NCI-H1092 (cell line): Measurements from ENCODE around the gene CES3.
A peak's percentile ranks its signal among the peaks of the same experiment; 100 is the strongest.

Experiments used
- DNase-seq: peaks from one replicate; lab custom pipeline; 2025; lab: John Stamatoyannopoulos, UW

Gene CES3

DNA sequence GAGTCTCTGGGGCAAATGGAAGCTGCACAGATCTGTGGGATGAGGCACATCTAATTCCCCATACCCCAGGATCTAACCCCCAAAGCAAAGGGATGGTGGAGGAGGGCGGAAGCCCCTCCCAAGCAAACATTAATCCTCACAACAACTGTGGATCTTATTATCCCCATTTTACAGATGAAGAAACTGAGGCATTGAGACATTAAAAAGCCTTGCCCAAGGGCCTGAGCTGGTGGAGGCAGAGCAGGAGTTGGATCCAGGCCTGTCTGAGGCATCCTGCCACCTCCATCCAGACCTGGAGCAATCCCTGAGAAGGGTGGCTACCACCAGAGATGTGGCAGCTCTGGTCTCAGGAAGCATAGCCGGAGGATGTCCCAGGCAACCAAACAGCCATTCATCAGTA, 50.2 kb downstream of the CES3 start:
- no peak for DNase-seq

DNA sequence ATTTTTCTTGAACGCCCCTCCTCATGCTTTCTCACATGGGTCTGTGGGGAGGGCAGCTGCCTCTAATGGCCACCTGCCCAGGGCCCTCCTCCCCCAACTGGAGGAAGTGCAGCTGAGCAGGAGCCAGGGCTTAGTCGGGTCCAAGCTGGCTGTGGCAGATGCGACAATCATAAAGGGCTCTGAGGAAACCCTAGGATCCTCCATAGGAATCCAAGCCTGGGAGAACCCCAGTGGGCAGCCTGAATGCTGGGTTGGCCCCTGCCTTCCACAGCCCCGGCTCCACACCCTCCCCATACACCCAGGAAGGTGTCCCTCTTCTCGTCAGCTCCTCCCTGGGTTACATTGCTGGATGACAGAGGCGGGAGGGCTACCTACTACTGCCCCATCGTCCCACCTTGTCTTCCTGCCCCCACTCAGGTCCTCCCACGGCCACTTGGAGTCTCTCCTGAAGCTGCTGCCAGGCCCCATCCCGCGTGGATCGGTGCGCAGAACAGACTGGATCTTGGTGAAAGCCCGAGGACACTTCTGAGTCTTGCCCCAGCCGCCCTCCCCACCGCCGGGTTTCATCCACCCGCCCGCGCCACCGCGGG, 52.3 kb downstream of the CES3 start:
- no peak for DNase-seq

DNA sequence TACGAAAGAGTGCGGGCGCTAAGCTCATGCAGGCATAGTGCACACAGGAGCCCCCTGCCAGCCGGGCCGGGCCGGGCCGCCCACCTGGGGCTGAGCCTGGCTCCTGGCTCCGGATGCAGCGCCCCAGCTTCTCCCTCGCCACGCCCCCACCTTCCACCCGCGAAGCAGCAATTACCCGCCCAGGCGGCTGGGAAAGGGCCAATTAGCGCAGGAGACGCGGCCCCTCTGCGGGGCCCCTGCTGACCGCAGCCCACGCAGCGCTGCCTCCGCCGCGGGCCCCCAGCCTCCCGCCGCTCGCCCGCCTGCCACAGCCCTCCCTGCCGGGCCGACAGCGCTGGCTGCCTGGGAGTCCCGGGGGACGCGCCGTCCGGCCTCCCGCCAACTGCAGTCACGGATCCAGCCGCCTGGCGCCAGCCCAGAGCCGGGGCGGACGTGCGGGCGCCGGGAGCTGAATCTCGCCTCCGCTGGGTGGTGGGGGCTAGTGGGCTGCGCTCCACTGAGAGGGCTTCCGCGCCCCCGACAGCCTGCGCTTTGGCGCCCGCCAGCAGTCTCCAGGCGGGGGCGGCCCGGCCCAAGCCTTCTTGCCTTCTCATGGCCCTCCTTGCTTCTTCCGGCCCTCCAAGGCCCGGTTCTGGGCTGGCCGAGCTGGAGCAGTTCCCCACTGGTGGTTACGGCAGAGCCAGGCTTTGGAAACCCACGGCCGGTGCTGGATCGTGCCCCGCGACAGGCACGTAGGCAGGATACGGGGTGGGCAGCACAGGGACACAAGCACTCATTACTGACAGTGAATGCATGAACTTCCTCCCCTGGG, 53.0 kb downstream of the CES3 start:
- DNase-seq = peak; percentile 70

DNA sequence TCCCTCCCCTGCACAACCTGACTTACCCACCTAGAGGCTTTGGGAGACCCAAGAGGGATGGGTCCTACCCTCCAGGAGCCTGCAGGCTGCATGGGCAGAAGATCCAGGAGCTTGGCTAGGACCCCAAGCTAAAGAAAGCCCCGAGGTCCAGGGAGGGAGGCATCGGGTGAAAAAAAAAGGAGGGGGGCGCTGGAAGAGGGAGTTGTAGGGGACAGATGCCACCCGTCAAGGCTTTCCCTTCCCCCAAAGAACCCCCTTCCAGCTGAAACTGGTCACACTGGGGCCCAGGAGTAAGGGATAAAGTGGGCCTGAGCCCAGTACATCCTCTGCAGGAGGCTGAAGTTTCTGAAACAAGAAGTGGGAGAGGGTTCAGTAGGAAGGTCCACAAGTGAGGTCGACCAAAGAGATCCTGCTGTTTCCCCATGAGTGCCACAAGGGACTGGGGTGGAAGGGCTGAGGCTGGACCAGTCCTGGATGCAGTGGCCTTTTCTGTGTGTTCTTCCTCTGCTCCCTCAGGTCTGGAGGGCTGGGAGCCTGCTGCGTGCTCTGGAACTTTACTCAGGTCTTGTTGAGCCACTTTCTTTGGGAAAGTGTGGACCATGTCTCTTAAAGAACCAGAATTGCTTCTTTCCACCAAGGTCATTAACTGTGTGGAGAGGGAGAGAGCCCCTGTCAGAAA, 53.7 kb downstream of the CES3 start:
- DNase-seq = no peak

DNA sequence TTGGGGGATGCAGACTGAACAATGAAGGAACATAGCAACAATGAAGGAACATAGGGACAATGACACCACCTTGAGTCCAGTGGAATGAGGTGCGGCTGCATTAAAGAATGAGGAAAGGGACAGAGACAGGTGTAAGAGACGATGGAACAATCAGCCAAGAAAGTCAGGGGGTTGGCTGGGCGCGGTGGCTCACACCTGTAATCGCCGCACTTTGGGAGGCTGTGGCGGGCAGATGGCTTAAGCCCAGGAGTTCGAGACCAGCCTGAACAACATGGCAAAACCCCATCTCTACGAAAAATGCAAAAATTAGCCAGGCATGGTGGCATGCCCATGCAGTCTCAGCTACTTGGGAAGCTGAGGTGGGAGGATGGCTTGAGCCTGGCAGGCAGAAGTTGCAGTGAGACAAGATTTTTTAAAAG, 54.3 kb downstream of the CES3 start:
- no peak for DNase-seq

DNA sequence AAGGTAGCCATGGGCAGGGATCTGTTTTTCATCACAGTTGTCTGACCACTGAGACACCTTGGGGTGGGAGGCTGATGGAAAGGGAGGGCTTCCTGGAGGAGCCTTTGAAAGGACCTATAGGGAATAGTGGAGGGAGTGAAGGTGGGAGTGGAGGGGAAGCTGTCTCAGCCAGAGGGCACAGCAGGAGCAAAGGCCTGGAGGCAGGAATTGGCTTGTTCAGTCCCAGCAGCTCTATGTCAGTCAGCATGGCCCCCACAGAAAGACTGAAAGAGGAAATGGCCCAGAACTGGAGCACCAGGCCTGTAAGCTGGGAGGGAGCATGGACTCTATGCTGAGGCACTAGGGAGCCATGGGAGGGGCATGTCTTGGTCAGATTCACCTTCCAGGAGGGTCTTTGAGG, 55.1 kb downstream of the CES3 start:
- DNase-seq = no peak

DNA sequence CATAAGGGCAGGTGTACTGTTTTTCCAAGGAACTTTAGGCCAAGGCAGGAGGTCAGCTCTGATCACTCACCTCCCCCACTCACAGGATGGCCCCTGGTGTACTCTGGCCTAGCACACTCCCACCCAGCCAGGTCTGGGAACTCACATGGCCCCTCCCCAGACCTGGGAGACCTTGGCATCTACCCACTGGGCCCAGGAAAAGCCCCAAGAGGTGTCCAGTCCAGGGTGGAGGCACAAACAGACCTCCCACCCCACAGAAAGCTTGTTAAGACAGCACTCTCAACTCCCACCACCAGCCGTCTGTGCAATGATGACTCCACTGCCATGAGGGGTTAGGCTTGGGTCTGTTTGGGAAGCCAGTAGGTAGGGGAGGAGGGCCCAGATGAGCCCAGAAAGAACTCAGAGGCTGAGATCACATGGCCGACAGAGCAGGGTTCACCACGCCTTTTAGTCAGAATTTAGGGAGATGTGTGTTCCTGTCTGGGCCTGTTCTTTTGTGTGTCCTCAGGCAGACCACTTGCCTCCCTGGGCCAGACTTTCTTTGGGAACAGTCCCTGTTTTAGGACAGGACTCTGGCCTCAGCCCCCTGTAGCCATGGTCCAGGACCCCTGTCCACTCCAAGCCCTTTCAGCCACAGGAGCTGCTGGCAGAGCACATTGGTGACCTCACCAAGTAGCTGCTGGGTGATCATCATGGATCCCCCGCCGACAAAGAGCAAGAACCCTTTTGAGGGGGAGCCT, 55.8 kb downstream of the CES3 start:
- DNase-seq = no peak

DNA sequence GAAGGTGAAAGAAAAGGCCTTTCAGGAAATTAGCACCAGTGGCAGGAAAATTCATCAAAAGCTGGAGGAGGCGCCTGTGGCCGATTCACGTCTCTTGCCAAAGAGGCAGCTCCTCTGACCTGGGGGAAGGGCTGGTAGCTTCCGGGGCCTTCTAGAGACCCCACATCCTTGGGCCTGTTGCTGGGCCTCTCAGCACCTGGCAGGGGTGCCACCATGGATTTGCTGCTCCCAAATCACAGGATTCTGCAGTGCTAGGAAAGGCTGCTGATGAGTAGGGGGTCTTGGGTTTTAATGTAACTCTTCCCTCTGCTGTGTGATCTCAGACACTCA, 56.3 kb downstream of the CES3 start:
- DNase-seq = no peak

DNA sequence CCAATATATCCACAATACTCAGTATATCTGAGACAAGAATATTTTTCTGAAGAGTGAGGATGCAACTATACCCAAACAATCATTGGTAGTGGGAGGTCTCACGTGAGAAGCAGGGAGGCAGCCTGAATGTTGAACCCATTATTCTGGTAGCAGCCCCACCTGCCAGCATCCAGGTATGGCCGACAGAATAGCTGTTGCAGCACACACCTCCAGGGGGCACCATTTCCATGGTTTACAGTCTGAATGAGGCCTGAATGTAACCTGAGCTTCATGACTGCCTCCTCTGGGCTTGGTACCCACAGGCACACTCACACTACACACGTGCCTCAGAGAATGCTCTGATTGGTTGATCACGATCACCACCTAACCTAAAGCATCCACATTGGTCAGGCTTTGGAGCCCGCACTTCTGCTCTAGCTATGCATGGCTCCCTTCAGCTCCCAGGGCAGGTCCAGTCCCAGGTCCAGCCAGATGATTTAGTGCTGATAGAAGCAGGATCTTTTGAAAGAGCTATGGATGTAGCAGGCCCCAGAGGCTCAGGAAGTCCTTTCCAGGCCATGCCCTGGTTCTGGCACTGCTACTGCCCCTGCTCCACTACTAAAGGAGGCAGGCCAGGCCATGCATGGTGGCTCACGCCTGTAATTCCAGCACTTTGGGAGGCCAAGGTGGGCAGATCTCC, 56.9 kb downstream of the CES3 start:
- DNase-seq = peak; percentile 91

DNA sequence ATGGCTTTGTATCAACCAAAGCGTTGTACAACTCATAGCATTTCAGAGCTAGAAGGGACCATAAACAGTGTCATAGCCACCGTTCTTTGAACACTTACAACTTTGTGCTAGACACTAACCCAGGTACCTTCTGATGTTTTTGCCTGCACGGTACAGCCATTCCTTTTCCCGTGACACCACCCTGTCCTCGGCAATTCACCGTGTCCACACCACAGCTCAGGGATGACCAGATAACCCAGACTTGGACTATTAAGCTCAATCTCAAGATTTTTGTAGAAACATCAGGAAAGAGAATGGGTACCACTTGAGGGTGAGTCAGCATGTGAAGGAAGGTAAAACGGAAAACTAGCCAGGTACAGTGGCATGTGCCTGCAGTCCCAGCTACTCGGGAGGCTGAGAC, 58.1 kb downstream of the CES3 start:
- no peak for DNase-seq

DNA sequence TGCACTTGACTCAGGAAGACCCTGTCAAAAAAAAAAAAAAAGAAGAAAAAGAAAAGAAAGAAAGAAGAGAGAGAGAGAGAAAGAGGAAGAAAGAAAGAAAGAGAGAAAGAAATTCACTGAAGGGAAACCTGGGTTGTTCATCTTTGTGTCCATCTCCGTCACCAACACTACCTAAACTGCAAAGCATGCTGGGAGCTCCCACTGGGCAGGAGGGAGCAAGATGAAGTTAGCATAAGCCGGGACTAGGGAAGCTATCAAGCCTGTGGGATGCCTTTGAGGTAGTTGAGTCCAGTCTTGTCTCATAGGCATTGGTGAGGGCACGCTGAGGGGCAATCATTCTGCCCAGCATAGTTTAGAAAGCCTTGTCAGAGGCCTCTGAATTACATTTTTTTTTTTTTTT, 60.3 kb downstream of the CES3 start:
- no peak for DNase-seq

DNA sequence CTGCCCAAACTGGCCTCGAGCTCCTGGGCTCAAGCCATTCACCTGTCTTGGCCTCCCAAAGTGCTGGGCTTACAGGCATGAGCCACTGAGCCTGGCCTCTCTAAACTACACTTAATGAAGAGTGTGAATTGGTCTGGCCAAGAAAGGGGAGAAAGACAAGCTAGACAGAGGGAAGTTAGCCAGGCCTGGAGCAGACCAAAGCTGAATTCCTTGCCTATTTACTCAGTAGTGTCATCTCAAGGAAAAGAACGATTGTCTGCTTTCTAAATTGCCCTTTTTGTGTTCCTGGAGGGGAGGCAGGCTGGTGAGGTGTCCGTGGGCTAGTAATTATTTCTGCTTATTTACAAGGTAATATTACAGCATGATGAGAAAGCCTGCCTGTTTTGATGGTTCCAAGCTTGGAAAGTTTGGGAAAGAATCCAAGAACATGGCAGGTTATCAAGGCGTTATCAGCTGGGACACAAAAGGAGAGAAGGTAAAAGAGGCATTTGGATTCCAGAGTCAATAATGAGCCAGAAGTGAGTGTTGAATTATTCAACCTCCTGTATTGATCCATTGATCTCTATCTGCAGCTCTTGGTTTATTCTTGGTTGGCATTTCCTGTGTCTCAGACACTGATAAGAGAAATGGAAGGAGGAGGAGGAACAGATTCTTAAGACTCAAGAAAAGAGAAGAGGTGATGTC, 61.6 kb downstream of the CES3 start:
- no peak for DNase-seq

DNA sequence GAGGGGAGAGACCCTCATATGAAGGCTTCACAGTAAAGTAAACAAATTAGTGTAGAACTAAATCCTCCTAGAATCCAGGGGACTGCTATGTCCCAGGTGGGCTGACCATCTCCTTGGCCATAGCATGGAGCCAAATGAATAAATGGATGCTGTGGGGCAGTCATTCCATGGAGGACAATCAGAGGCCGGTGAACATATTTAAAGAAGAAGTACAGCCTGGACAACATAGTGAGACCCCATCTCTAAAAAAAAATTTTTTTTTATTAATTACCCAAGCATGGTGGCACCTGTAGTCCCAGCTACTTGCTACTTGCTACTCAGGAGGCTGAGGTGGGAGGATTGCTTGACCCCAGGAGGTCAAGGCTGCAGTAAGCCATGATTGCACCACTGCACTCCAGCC, 62.6 kb downstream of the CES3 start:
- no peak for DNase-seq
